HepG2 (cell line): ENCODE measurements around the gene SLC39A2.

Experiments
- FOSL1 ChIP-seq: sonication (generic); formaldehyde crosslinking; IDR thresholded peaks from 2 replicates; pipeline ENCODE4 v1.9.0; 2021; ENCODE audit warnings: missing genetic modification reagents, borderline replicate concordance
- FOSL2 ChIP-seq: sonication (generic); formaldehyde crosslinking; IDR thresholded peaks from 2 replicates; pipeline ENCODE4 v1.4.0; 2020; ENCODE audit warnings: missing genetic modification reagents
- FOXO1 ChIP-seq: sonication (generic); formaldehyde crosslinking; IDR thresholded peaks from 2 replicates; pipeline ENCODE4 v1.4.0; 2020; ENCODE audit warnings: missing genetic modification reagents
- IRF2 ChIP-seq: IDR thresholded peaks from 2 replicates; pipeline ENCODE4 v1.6.1; 2018; ENCODE audit warnings: missing genetic modification reagents, missing compliant biosample characterization
- JUN ChIP-seq: sonication (generic); formaldehyde crosslinking; IDR thresholded peaks from 2 replicates; pipeline ENCODE4 v1.4.0; 2020; ENCODE audit warnings: mild to moderate bottlenecking, missing genetic modification reagents
- PITX1 ChIP-seq: sonication (generic); formaldehyde crosslinking; IDR thresholded peaks from 2 replicates; pipeline ENCODE4 v1.5.1; 2020; ENCODE audit warnings: mild to moderate bottlenecking, missing genetic modification reagents
- SIN3B ChIP-seq: fragments of 150-350 bp; IDR thresholded peaks from 2 replicates; pipeline ENCODE4 v1.6.1; 2014; ENCODE audit warnings: low read length
- TCF7L2 ChIP-seq: IDR thresholded peaks from 2 replicates; pipeline ENCODE4 v1.6.1; 2011; ENCODE audit warnings: mild to moderate bottlenecking, low read depth, low read length, moderate library complexity
- ZNF577 ChIP-seq: sonication (generic); formaldehyde crosslinking; IDR thresholded peaks from 2 replicates; pipeline ENCODE4 v1.4.0; 2020; ENCODE audit warnings: mild to moderate bottlenecking, low read depth, missing genetic modification reagents, borderline replicate concordance
- TF ChIP-seq, protein P1 (sequence below): sonication (generic); formaldehyde crosslinking; IDR thresholded peaks from 2 replicates; pipeline ENCODE4 v1.5.0; 2020; ENCODE audit warnings: mild to moderate bottlenecking, missing genetic modification reagents, moderate library complexity
- TF ChIP-seq, protein P2 (sequence below): sonication (generic); formaldehyde crosslinking; IDR thresholded peaks from 2 replicates; pipeline ENCODE4 v1.5.1; 2020; ENCODE audit warnings: mild to moderate bottlenecking, missing genetic modification reagents, borderline replicate concordance
- TF ChIP-seq, protein P3 (sequence below): sonication (generic); formaldehyde crosslinking; conservative IDR thresholded peaks from 2 replicates; pipeline ENCODE4 v1.4.0; 2020; ENCODE audit warnings: missing genetic modification reagents
- TF ChIP-seq, protein P4 (sequence below): sonication (generic); formaldehyde crosslinking; IDR thresholded peaks from 2 replicates; pipeline ENCODE4 v1.5.0; 2020; ENCODE audit warnings: missing genetic modification reagents, mild to moderate bottlenecking, borderline replicate concordance

DNA sequence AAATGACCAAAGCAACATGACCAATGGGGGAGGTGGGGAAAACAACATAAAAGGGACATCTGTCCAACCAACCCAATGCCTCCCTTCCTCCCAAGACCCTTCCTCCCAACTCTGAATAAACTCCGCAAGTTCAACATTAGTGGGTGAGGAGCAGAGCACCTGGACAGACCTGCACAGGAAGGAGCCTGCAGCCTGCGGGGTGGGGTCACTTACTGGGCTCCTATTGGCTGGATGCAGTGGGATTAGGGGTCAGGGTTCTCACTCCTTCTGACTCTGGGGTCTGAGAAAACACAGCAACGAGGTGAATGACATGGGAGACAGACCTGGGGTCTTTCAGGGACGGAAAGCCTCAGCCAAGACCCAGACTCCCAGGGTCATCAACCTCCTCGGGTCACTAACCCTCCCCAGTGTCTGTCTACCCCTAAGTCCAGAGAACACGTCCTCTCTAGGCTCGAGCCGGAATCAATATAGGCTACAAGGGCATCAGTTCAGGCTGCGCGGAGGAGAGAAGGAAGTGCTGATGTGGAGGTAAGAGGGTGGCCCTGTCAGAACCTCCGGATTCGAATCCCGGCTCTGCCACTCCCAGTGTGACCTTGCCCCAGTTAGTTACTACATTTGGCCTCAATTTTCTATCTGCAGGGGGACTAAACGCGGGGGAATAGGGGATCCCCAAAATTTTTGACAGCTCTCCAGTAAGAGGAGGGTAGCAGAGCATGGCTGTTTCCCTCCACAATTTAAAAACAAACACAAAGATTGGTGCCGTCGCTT is 24.9 kb downstream of the SLC39A2 start:
- TF ChIP-seq, protein P1, sequence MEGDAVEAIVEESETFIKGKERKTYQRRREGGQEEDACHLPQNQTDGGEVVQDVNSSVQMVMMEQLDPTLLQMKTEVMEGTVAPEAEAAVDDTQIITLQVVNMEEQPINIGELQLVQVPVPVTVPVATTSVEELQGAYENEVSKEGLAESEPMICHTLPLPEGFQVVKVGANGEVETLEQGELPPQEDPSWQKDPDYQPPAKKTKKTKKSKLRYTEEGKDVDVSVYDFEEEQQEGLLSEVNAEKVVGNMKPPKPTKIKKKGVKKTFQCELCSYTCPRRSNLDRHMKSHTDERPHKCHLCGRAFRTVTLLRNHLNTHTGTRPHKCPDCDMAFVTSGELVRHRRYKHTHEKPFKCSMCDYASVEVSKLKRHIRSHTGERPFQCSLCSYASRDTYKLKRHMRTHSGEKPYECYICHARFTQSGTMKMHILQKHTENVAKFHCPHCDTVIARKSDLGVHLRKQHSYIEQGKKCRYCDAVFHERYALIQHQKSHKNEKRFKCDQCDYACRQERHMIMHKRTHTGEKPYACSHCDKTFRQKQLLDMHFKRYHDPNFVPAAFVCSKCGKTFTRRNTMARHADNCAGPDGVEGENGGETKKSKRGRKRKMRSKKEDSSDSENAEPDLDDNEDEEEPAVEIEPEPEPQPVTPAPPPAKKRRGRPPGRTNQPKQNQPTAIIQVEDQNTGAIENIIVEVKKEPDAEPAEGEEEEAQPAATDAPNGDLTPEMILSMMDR (CRISPR knock-in tag): no peak
- TF ChIP-seq PITX1 (no peak), TCF7L2 (no peak), FOXO1 (CRISPR knock-in tag) (no peak), SIN3B (no peak), FOSL2 (CRISPR knock-in tag) (no peak), JUN (CRISPR knock-in tag) (no peak), FOSL1 (CRISPR knock-in tag) (no peak), IRF2 (no peak; the same call in 1 of the 2 replicates), ZNF577 (no peak)
- TF ChIP-seq, protein P2, sequence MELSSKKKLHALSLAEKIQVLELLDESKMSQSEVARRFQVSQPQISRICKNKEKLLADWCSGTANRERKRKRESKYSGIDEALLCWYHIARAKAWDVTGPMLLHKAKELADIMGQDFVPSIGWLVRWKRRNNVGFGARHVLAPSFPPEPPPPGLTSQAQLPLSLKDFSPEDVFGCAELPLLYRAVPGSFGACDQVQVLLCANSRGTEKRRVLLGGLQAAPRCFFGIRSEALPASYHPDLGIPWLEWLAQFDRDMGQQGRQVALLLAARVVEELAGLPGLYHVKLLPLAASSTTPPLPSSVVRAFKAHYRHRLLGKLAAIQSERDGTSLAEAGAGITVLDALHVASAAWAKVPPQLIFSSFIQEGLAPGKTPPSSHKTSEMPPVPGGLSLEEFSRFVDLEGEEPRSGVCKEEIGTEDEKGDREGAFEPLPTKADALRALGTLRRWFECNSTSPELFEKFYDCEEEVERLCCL (CRISPR knock-in tag): no peak
- TF ChIP-seq, protein P3, sequence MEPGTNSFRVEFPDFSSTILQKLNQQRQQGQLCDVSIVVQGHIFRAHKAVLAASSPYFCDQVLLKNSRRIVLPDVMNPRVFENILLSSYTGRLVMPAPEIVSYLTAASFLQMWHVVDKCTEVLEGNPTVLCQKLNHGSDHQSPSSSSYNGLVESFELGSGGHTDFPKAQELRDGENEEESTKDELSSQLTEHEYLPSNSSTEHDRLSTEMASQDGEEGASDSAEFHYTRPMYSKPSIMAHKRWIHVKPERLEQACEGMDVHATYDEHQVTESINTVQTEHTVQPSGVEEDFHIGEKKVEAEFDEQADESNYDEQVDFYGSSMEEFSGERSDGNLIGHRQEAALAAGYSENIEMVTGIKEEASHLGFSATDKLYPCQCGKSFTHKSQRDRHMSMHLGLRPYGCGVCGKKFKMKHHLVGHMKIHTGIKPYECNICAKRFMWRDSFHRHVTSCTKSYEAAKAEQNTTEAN (CRISPR knock-in tag): no peak
- TF ChIP-seq, protein P4, sequence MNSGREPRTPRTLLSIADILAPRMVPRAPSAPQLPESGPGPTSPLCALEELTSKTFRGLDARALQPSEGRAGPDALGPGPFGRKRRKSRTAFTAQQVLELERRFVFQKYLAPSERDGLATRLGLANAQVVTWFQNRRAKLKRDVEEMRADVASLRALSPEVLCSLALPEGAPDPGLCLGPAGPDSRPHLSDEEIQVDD (CRISPR knock-in tag): no peak
